ENCODE results near the gene GJB2. TPM values are rescaled to one million over a fixed set of nuclear protein-coding genes. Genes with fewer than 3 reads are reported as not detected.
"Not testable (repeated sequence)": the region's sequence is repeated elsewhere in the genome, so short reads cannot be mapped to it uniquely, and the experiment has no call there.

The GJB2 gene
- total RNA-seq, 5 donors from 2014 or later (not counting 1 experiment from before 2014, with no cell fraction given) = 0.10 to 0.15 TPM; not detected in 3

DNA sequence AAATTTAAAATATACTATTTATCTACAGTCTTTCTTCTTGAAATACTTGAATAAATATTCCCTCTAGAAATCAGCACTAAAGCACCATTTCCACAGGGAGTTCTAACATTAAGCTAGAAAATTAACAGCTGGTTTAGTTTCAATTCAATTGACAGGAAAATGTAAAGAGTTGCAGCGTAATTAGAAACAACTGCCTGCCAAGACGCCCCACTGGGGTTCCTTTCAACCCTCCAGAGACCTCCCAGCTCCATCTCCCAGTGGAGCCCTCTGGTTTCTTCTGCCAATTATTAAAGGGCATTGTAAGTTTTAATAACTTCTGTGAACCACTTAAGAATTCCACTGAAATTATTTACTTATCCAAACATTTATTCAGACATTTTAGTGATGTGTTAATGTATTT lies 36.0 kb downstream of the GJB2 start:
- ChIA-PET POLR2A (no interaction called here), CTCF (interaction anchor here in 1 of 2 donors (0.6 to 0.9 kb wide), 2 partner anchors 29 to 368 kb away, joined by 3 read pairs; no protein-coding TSS in a partner anchor)
- Mint-ChIP-seq H3K4me1 (peaks cover 10 to 13% (median 12%) of the 10 kb centered on the region in 3 donors), H3K4me3 (no peak overlapping the region), H3K9me3 (no peaks in the 10 kb centered on the region), H3K27ac (no peak overlapping the region), H3K36me3 (no peaks in the 10 kb centered on the region), H3K27me3 (peaks cover 14 to 39% of the 10 kb centered on the region in 2 donors)
- ATAC-seq (replicated peaks in 1 of 4) (no peak), DNase-seq (no peak)
- WGBS (ENCODE audit: insufficient coverage) = no CpG with 5 or more reads among the region's 2 CpGs
- Histone ChIP-seq H3K9me3 (no peaks in the 10 kb centered on the region), H3K27me3 (replicated peaks in 1 of 2; ENCODE audit: control insufficient read depth in 2 of 2, extremely low read depth in 1 of 2, insufficient read depth in 2 of 2, low read length in 1 of 2) (peaks cover 16 to 39% of the 10 kb centered on the region in 2 experiments), H3K4me3 (ENCODE audit: control insufficient read depth in 1 of 2, extremely low read depth in 1 of 2, low read length in 1 of 2) (no peak overlapping the region), H3K4me1 (ENCODE audit: control insufficient read depth in 1 of 2, extremely low read depth in 1 of 2, insufficient read depth in 2 of 2, low read length in 2 of 2) (peaks cover 2 to 14% of the 10 kb centered on the region in 2 experiments), H3K27ac (ENCODE audit: low read length) (no peak overlapping the region), H3K36me3 (ENCODE audit: control insufficient read depth in 2 of 2, extremely low read depth in 1 of 2, insufficient read depth in 1 of 2, low read length in 1 of 2) (no peaks in the 10 kb centered on the region)

DNA sequence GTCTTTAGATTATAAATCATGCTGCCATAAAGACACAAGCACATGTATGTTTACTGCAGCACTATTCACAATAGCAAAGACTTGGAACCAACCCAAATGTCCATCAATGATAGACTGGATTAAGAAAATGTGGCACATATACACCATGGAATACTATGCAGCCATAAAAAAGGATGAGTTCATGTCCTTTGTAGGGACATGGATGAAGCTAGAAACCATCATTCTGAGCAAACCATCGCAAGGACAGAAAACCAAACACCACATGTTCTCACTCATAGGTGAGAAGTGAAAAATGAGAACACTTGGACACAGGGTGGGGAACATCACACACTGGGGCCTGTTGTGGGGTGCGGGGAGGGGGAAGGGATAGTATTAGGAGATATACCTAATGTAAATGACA lies 39.4 kb downstream of the GJB2 start:
- H3K9me3 ChIP-seq; ATAC-seq (replicated peaks in 1 of 4); H3K27ac ChIP-seq (ENCODE audit: low read length); H3K36me3 Mint-ChIP-seq; H3K9me3 Mint-ChIP-seq; H3K4me1 ChIP-seq (ENCODE audit: control insufficient read depth in 1 of 2, extremely low read depth in 1 of 2, insufficient read depth in 2 of 2, low read length in 2 of 2); H3K4me1 Mint-ChIP-seq; H3K4me3 ChIP-seq (ENCODE audit: control insufficient read depth in 1 of 2, extremely low read depth in 1 of 2, low read length in 1 of 2); H3K27ac Mint-ChIP-seq; DNase-seq; H3K36me3 ChIP-seq (ENCODE audit: control insufficient read depth in 2 of 2, extremely low read depth in 1 of 2, insufficient read depth in 1 of 2, low read length in 1 of 2); POLR2A ChIA-PET; H3K4me3 Mint-ChIP-seq: not testable (repeated sequence)
- no CpG with 5 or more reads among the region's 2 CpGs for WGBS (ENCODE audit: insufficient coverage)
- H3K27me3 Mint-ChIP-seq = peaks cover 25 to 52% of the 10 kb centered on the region in 2 donors
- CTCF ChIA-PET = interaction anchor here in 1 of 2 donors (1.0 kb wide), 1 partner anchor 11 kb away, joined by 3 read pairs; no protein-coding TSS in a partner anchor
- peaks cover 9 to 45% of the 10 kb centered on the region in 2 experiments for H3K27me3 ChIP-seq (replicated peaks in 1 of 2; ENCODE audit: control insufficient read depth in 2 of 2, extremely low read depth in 1 of 2, insufficient read depth in 2 of 2, low read length in 1 of 2)

DNA sequence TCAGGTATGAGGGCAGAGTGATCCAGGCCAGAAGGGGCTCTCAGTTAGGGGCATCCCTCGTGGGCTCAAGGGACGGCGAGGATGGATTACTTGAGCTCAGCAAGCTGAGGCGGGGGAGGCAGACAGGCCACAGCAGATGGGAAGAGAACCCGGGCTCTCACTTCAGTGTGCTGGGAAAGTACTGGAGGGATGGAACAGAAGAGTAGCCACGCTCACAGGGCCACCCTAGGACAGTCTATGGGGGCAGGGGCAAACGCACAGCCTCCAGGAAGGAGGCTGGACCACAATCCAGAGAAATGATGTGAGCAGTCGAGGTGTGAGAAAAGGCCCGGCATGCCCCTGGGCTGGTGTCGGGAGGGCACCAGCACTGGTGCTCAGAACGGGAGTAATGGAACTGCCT lies 41.1 kb downstream of the GJB2 start:
- CTCF ChIA-PET = no interaction called here
- Mint-ChIP-seq H3K36me3 (no peaks in the 10 kb centered on the region), H3K27ac (no peak overlapping the region), H3K4me3 (no peak overlapping the region), H3K9me3 (no peaks in the 10 kb centered on the region), H3K4me1 (peaks cover 0 to 6% (median 0%) of the 10 kb centered on the region in 3 donors), H3K27me3 (peaks cover 28 to 57% of the 10 kb centered on the region in 2 donors)
- WGBS (ENCODE audit: insufficient coverage) = 81% methylated on average over 11 of the region's 11 CpGs
- no peak for DNase-seq
- no peaks in the 10 kb centered on the region for H3K4me1 ChIP-seq (ENCODE audit: control insufficient read depth in 1 of 2, extremely low read depth in 1 of 2, insufficient read depth in 2 of 2, low read length in 2 of 2)
- no peaks in the 10 kb centered on the region for H3K9me3 ChIP-seq
- no peak for ATAC-seq (replicated peaks in 1 of 4)
- POLR2A ChIA-PET = no interaction called here
- no peak overlapping the region for H3K27ac ChIP-seq (ENCODE audit: low read length)
- H3K27me3 ChIP-seq (replicated peaks in 1 of 2; ENCODE audit: control insufficient read depth in 2 of 2, extremely low read depth in 1 of 2, insufficient read depth in 2 of 2, low read length in 1 of 2) = peaks cover 5 to 40% of the 10 kb centered on the region in 2 experiments
- no peaks in the 10 kb centered on the region for H3K36me3 ChIP-seq (ENCODE audit: control insufficient read depth in 2 of 2, extremely low read depth in 1 of 2, insufficient read depth in 1 of 2, low read length in 1 of 2)
- H3K4me3 ChIP-seq (ENCODE audit: control insufficient read depth in 1 of 2, extremely low read depth in 1 of 2, low read length in 1 of 2) = no peak overlapping the region

DNA sequence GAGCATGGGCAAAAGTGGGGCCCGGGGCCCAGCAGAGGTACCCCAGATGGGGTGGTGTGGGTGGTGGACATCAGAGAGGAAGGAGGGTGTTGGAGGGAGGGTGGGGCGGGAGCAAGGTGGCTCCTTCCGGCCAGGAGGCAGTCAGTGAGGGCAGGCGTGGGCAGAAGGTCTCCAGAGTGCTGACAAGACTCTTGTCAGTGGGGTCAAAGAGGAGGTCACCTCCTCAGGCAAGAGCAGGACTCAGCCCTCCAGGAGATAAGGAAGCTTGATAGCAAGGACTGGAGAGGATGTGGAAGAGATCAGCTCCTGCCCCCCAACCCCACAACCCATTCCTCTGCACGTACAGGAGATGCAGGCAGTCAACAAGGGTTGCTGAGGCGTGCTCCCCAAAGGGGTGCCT lies 41.7 kb downstream of the GJB2 start:
- DNase-seq (no peak), ATAC-seq (replicated peaks in 1 of 4) (no peak)
- Mint-ChIP-seq H3K27me3 (peaks cover 28 to 62% of the 10 kb centered on the region in 2 donors), H3K9me3 (no peaks in the 10 kb centered on the region), H3K27ac (no peak overlapping the region), H3K4me3 (no peak overlapping the region), H3K4me1 (peaks cover 0 to 6% (median 0%) of the 10 kb centered on the region in 3 donors), H3K36me3 (no peaks in the 10 kb centered on the region)
- ChIA-PET CTCF (no interaction called here), POLR2A (no interaction called here)
- Histone ChIP-seq H3K4me3 (ENCODE audit: control insufficient read depth in 1 of 2, extremely low read depth in 1 of 2, low read length in 1 of 2) (no peak overlapping the region), H3K36me3 (ENCODE audit: control insufficient read depth in 2 of 2, extremely low read depth in 1 of 2, insufficient read depth in 1 of 2, low read length in 1 of 2) (no peaks in the 10 kb centered on the region), H3K27ac (ENCODE audit: low read length) (no peak overlapping the region), H3K4me1 (ENCODE audit: control insufficient read depth in 1 of 2, extremely low read depth in 1 of 2, insufficient read depth in 2 of 2, low read length in 2 of 2) (no peaks in the 10 kb centered on the region), H3K9me3 (no peaks in the 10 kb centered on the region), H3K27me3 (replicated peaks in 1 of 2; ENCODE audit: control insufficient read depth in 2 of 2, extremely low read depth in 1 of 2, insufficient read depth in 2 of 2, low read length in 1 of 2) (peaks cover 5 to 41% of the 10 kb centered on the region in 2 experiments)
- 61% methylated on average over 4 of the region's 6 CpGs for WGBS (ENCODE audit: insufficient coverage)

DNA sequence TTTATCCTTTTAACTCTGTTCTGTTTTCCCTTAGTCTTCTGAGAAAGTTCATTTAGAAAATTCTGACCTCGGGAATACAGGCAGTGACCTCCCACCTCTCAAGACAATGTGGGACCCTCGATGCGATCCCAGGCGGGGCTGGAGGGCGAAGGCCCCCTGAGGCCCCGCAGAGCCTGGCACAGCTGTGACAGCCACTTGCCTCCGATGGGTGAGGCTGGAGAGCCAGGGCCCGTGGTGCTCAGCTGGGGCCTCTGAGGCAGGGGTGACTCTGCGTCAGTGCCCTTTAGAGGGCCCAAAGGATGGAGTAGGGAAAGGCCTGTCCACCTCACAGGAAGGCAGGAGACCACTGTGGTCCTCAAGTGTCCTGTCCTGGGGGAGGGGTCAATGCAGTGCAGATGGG lies 42.2 kb downstream of the GJB2 start:
- ATAC-seq (replicated peaks in 1 of 4) = no peak
- CTCF ChIA-PET = no interaction called here
- no peaks in the 10 kb centered on the region for H3K9me3 Mint-ChIP-seq
- 77% methylated on average over 9 of the region's 9 CpGs for WGBS (ENCODE audit: insufficient coverage)
- no peak overlapping the region for H3K27ac Mint-ChIP-seq
- no peaks in the 10 kb centered on the region for H3K36me3 Mint-ChIP-seq
- Histone ChIP-seq H3K4me3 (ENCODE audit: control insufficient read depth in 1 of 2, extremely low read depth in 1 of 2, low read length in 1 of 2) (no peak overlapping the region), H3K27me3 (replicated peaks in 1 of 2; ENCODE audit: control insufficient read depth in 2 of 2, extremely low read depth in 1 of 2, insufficient read depth in 2 of 2, low read length in 1 of 2) (peaks cover 5 to 46% of the 10 kb centered on the region in 2 experiments), H3K36me3 (ENCODE audit: control insufficient read depth in 2 of 2, extremely low read depth in 1 of 2, insufficient read depth in 1 of 2, low read length in 1 of 2) (no peaks in the 10 kb centered on the region), H3K4me1 (ENCODE audit: control insufficient read depth in 1 of 2, extremely low read depth in 1 of 2, insufficient read depth in 2 of 2, low read length in 2 of 2) (no peaks in the 10 kb centered on the region), H3K9me3 (no peaks in the 10 kb centered on the region), H3K27ac (ENCODE audit: low read length) (no peak overlapping the region)
- H3K27me3 Mint-ChIP-seq = peaks cover 28 to 65% of the 10 kb centered on the region in 2 donors
- DNase-seq = no peak
- POLR2A ChIA-PET = interaction anchor here in 1 of 2 donors (0.5 kb wide), 1 partner anchor 138 kb away, joined by 3 read pairs; no protein-coding TSS in a partner anchor
- no peak overlapping the region for H3K4me3 Mint-ChIP-seq
- peaks cover 0 to 6% (median 0%) of the 10 kb centered on the region in 3 donors for H3K4me1 Mint-ChIP-seq

DNA sequence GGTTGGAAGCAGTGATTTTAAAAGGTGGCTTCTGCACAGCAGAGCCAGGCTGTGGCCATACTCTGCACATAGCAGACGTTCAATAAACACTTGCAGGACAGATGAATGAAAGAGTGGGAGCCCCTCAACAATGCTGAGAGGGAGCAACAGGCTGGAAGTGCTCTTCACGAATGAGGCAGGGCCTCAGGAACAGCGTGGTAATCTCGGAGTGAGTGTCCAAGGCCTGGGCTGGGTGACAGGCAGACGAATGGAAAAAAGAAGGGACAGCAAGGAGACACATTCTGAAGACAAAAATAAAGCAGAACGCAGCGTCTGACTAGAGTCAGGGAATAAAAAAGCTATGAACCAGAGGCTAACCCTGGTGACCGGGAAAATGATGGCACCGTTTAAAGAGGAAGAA lies 43.0 kb downstream of the GJB2 start:
- DNase-seq = no peak
- H3K27me3 Mint-ChIP-seq = peaks cover 28 to 67% of the 10 kb centered on the region in 2 donors
- H3K4me3 Mint-ChIP-seq = no peak overlapping the region

More for the DNA sequence above, 43.0 kb downstream of the GJB2 start:
- H3K9me3 Mint-ChIP-seq = no peaks in the 10 kb centered on the region
- Histone ChIP-seq H3K27me3 (replicated peaks in 1 of 2; ENCODE audit: control insufficient read depth in 2 of 2, extremely low read depth in 1 of 2, insufficient read depth in 2 of 2, low read length in 1 of 2) (peaks cover 5 to 48% of the 10 kb centered on the region in 2 experiments), H3K4me1 (ENCODE audit: control insufficient read depth in 1 of 2, extremely low read depth in 1 of 2, insufficient read depth in 2 of 2, low read length in 2 of 2) (no peaks in the 10 kb centered on the region), H3K4me3 (ENCODE audit: control insufficient read depth in 1 of 2, extremely low read depth in 1 of 2, low read length in 1 of 2) (no peak overlapping the region), H3K27ac (ENCODE audit: low read length) (no peak overlapping the region), H3K9me3 (no peaks in the 10 kb centered on the region), H3K36me3 (ENCODE audit: control insufficient read depth in 2 of 2, extremely low read depth in 1 of 2, insufficient read depth in 1 of 2, low read length in 1 of 2) (no peaks in the 10 kb centered on the region)
- POLR2A ChIA-PET = interaction anchor here in 1 of 2 donors (0.5 kb wide), 1 partner anchor 137 kb away, joined by 3 read pairs; no protein-coding TSS in a partner anchor
- CTCF ChIA-PET = no interaction called here
- no peak overlapping the region for H3K27ac Mint-ChIP-seq
- no peak for ATAC-seq (replicated peaks in 1 of 4)
- peaks cover 0 to 6% (median 0%) of the 10 kb centered on the region in 3 donors for H3K4me1 Mint-ChIP-seq
- 76% methylated on average over 9 of the region's 9 CpGs for WGBS (ENCODE audit: insufficient coverage)
- no peaks in the 10 kb centered on the region for H3K36me3 Mint-ChIP-seq
